K562 (cell line): ENCODE measurements around the gene PCDHGB5. TPM values are rescaled to one million over a fixed set of nuclear protein-coding genes. Genes with fewer than 3 reads are reported as not detected.
A peak's percentile ranks its signal among the peaks of the same experiment; 100 is the strongest.

Experiments used
- ATAC-seq: fragments of 200-7000 bp; cut with Tn5 transposase; 3 replicates; pipeline ENCODE4 v1.9.1; 2020; ENCODE audit warnings: moderate library complexity
- BruUV-seq: library from RNA; stranded (reverse); fragments of 400-500 nt; replicated peaks from 2 replicates; lab custom pipeline; 2021; lab: Mats Ljungman, UMichigan
- CTCF ChIA-PET: fragments of 300-600 bp; formaldehyde crosslinking; extraction: SDS; loops from one replicate; lab custom pipeline; 2021; ENCODE audit warnings: low intra/inter-chr PET ratio; lab: Yijun Ruan, JAX
- POLR2A ChIA-PET: fragments of 300-600, 350-650 bp; sonication (Branson Sonifier 250); formaldehyde crosslinking; extraction: SDS; loops from one replicate; lab custom pipeline; 2021; ENCODE audit warnings: antibody characterized with exemption, inconsistent platforms; lab: Yijun Ruan, JAX
- DNase-seq, 4 experiments: peaks; one replicate each; pipeline versions ENCODE4 v3.0.0 to v3.0.0-alpha.2; 2011 to 2018; ENCODE audit warnings: low spot score in 3 of 4, mixed read lengths in 3 of 4; ENCODE audit errors: extremely low read depth in 1 of 4
- FAIRE-seq: peaks from 2 replicates; lab custom pipeline; 2011; peaks lifted over from hg19 to GRCh38; lab: Jason Lieb, UNC
- H2AFZ ChIP-seq: 2 replicates; pipeline ENCODE4 v1.6.0; 2011; ENCODE audit warnings: low read depth, low read length, control low read depth, inconsistent platforms
- H3K27ac ChIP-seq: fragments of 200-600 bp; 3 replicates; pipeline ENCODE4 v1.8.0; 2011; ENCODE audit warnings: low read depth, mild to moderate bottlenecking, control low read depth, inconsistent platforms, low read length, moderate library complexity, mixed read lengths; ENCODE audit errors: extremely low read depth
- H3K27me3 ChIP-seq, 2 experiments: fragments of 300-600 bp in 1 of 2; 2 replicates in 1 of 2; 3 replicates in 1 of 2; pipeline versions ENCODE4 v1.6.0 to v1.8.0; 2011; ENCODE audit warnings: inconsistent platforms in 2 of 2, low read length in 2 of 2, mild to moderate bottlenecking in 1 of 2, mixed read lengths in 1 of 2, moderate library complexity in 1 of 2; ENCODE audit not compliant: control insufficient read depth in 2 of 2, insufficient read depth in 2 of 2
- H3K36me3 ChIP-seq: fragments of 300-600 bp; 3 replicates; pipeline ENCODE4 v1.8.0; 2011; ENCODE audit warnings: mild to moderate bottlenecking, low read length, inconsistent platforms; ENCODE audit not compliant: control insufficient read depth, insufficient read depth
- H3K4me1 ChIP-seq, 2 experiments: fragments of 200-600 bp in 1 of 2; replicated peaks in 1 of 2; 2 replicates in 1 of 2; 3 replicates in 1 of 2; pipeline versions ENCODE4 v1.5.1 to v1.8.0; 2011; ENCODE audit warnings: inconsistent platforms in 2 of 2, low read length in 2 of 2, mild to moderate bottlenecking in 1 of 2, mixed read lengths in 1 of 2, moderate library complexity in 1 of 2; ENCODE audit not compliant: control insufficient read depth in 2 of 2, insufficient read depth in 2 of 2
- H3K4me2 ChIP-seq: 2 replicates; pipeline ENCODE4 v1.6.1; 2011; ENCODE audit warnings: low read length, control low read depth, inconsistent platforms, mixed read lengths; ENCODE audit not compliant: insufficient read depth
- H3K4me3 ChIP-seq: fragments of 200-600 bp; sonication (generic), shearing (Covaris generic); 2 replicates; pipeline ENCODE4 v1.5.1; 2016; ENCODE audit warnings: control low read depth, inconsistent platforms
- H3K79me2 ChIP-seq: fragments of 200-600 bp; 3 replicates; pipeline ENCODE4 v1.8.0; 2011; ENCODE audit warnings: low read length, inconsistent platforms; ENCODE audit not compliant: control insufficient read depth, insufficient read depth
- H3K9ac ChIP-seq, 2 experiments: 2 replicates each; pipeline versions ENCODE4 v1.6.0 to v1.6.1; 2011; ENCODE audit warnings: low read depth in 2 of 2, low read length in 2 of 2, control low read depth in 1 of 2, inconsistent platforms in 1 of 2, mild to moderate bottlenecking in 1 of 2, mixed read lengths in 1 of 2; ENCODE audit not compliant: insufficient read depth in 1 of 2
- H3K9me1 ChIP-seq: one replicate; pipeline ENCODE4 v1.6.0; 2011; ENCODE audit warnings: inconsistent platforms, mild to moderate bottlenecking, low read length, moderate library complexity; ENCODE audit not compliant: control insufficient read depth, insufficient read depth
- H3K9me3 ChIP-seq: replicated peaks from 2 replicates; pipeline ENCODE4 v1.5.1; 2011; ENCODE audit warnings: low read depth, low read length, inconsistent platforms; ENCODE audit not compliant: control insufficient read depth, insufficient read depth
- H4K20me1 ChIP-seq: replicated peaks from 2 replicates; pipeline ENCODE4 v1.6.1; 2011; ENCODE audit warnings: low read length, inconsistent platforms, mixed read lengths; ENCODE audit not compliant: control insufficient read depth, insufficient read depth
- BCL6 ChIP-seq: fragments of 250-450 bp; sonication (Bioruptor Pico); IDR thresholded peaks from 2 replicates; pipeline ENCODE4 v1.4.0; 2020
- FOSL1 ChIP-seq: fragments of 200-800 bp; sonication (Bioruptor generic); conservative IDR thresholded peaks from 2 replicates; pipeline ENCODE4 v1.6.1; 2016; ENCODE audit warnings: missing genetic modification characterization, missing compliant biosample characterization
- HDAC3 ChIP-seq: fragments of 450-650 bp; IDR thresholded peaks from 2 replicates; pipeline ENCODE4 v1.6.1; 2018; ENCODE audit warnings: borderline replicate concordance, mild to moderate bottlenecking, moderate library complexity; ENCODE audit not compliant: partially characterized antibody
- RAD21 ChIP-seq, 2 experiments: fragments of 250-450 bp in 1 of 2; fragments of 450-650 bp in 1 of 2; sonication (Bioruptor Pico) in 1 of 2; formaldehyde crosslinking in 1 of 2; IDR thresholded peaks in 1 of 2; conservative IDR thresholded peaks in 1 of 2; 2 replicates each; pipeline versions ENCODE4 v1.4.0 to v1.8.0; 2020 to 2022; ENCODE audit warnings: mild to moderate bottlenecking in 2 of 2, moderate library complexity in 1 of 2
- THAP7 ChIP-seq: fragments of 250-450 bp; sonication (Bioruptor Pico); IDR thresholded peaks from 2 replicates; pipeline ENCODE4 v1.5.0; 2021
- ZBTB17 ChIP-seq: fragments of 450-650 bp; formaldehyde crosslinking; IDR thresholded peaks from 2 replicates; pipeline ENCODE4 v1.4.0; 2020; ENCODE audit warnings: mild to moderate bottlenecking
- ZBTB34 ChIP-seq: fragments of 250-450 bp; sonication (Bioruptor Pico); IDR thresholded peaks from 2 replicates; pipeline ENCODE4 v1.8.0; 2021; ENCODE audit warnings: mild to moderate bottlenecking, moderate library complexity
- ZNF253 ChIP-seq: fragments of 250-450 bp; sonication (Bioruptor Pico); conservative IDR thresholded peaks from 2 replicates; pipeline ENCODE4 v1.6.1; 2021; ENCODE audit warnings: mild to moderate bottlenecking
- ZNF592 ChIP-seq: fragments of 450-650 bp; IDR thresholded peaks from 2 replicates; pipeline ENCODE4 v1.6.1; 2017; ENCODE audit warnings: antibody characterized with exemption, mild to moderate bottlenecking
- WGBS: fragments of 100-300 bp; shearing (Covaris generic); methylation state at CpG from one replicate; pipeline ENCODE4 v1.1.6; 2016; ENCODE audit warnings: low coverage, mixed read lengths; ENCODE audit not compliant: insufficient coverage; ENCODE audit errors: missing lambda C conversion rate; 5-methylcytosine and 5-hydroxymethylcytosine counted together
- in situ Hi-C: fragments of 300-500 bp; cut with MboI; formaldehyde crosslinking; loops from 4 replicates; pipeline ENCODE4 v1.15.0; 2018; ENCODE audit warnings: inconsistent platforms, mixed read lengths
- intact Hi-C: fragments of 100-400 bp; cut with micrococcal nuclease; formaldehyde crosslinking; loops from 2 replicates; pipeline ENCODE4 v1.14.2; 2022
- polyA plus RNA-seq, 8 experiments: library from polyadenylated mRNA; depleted of rRNA in 4 of 8; stranded (reverse) in 5 of 8; unstranded in 3 of 8; fragments of >200 nt; fragmentation: Nextera tagmentation in 2 of 8; fragmentation: Illumina TruSeq in 1 of 8; extraction: Ambion mirVana in 2 of 8; extraction: Trizol in 1 of 8; gene quantifications; 2 replicates each; pipeline versions ENCODE4 v1.2.1 to v1.2.3, GENCODE V29; 2011 to 2014; ENCODE audit warnings: inconsistent platforms in 1 of 8, missing spikeins in 1 of 8
- total RNA-seq, 7 experiments: library from RNA; depleted of rRNA in 6 of 7; stranded (reverse); fragments of >200 nt in 6 of 7; fragmentation: Illumina TruSeq in 2 of 7; extraction: Trizol in 2 of 7; gene quantifications; 2 replicates each; pipeline versions ENCODE4 v1.2.1 to v1.2.3, GENCODE V29; 2011 to 2021; ENCODE audit warnings: low replicate concordance in 1 of 7
- TF ChIP-seq, protein P1 (sequence below): fragments of 450-650 bp; IDR thresholded peaks from 2 replicates; pipeline ENCODE4 v1.6.1; 2017; ENCODE audit warnings: mild to moderate bottlenecking, moderate library complexity

The PCDHGB5 gene
- total and polyA plus RNA-seq, 9 of the 15 experiments (the other 6 are each of a cell fraction or from before 2014, with no cell fraction given) = 0.05 to 0.29 (median 0.12) TPM; not detected in 2

- no peak for TF ChIP-seq ZNF592
- peak in 1 of 2 experiments; percentile 60; a peak in 2 of 4 replicates for TF ChIP-seq RAD21 (CRISPR knock-in tag; conservative IDR thresholded peaks at IDR 0.05 in 1 of 2, IDR thresholded peaks at IDR 0.05 in 1 of 2)
Measured at GRCh38 chr5:141430332-141431113, 32.8 kb downstream of the PCDHGB5 start, which contains the start of gene PCDHGA12 (continued).

GRCh38 chr5:141431286-141431685, 33.5 kb downstream of the PCDHGB5 start:
- Histone ChIP-seq H3K4me1 (peaks cover 0 to 22% of the 10 kb centered on the region in 2 experiments; a peak in 2 of 5 replicates), H3K27ac (no peak overlapping the region), H4K20me1 (no peaks in the 10 kb centered on the region), H3K9me3 (no peaks in the 10 kb centered on the region; the same call in 1 of the 2 replicates), H3K36me3 (no peaks in the 10 kb centered on the region), H3K4me2 (no peak overlapping the region), H3K4me3 (no peak overlapping the region), H3K79me2 (no peaks in the 10 kb centered on the region), H3K9ac (no peak overlapping the region), H2AFZ (no peak overlapping the region), H3K27me3 (peaks cover 10 to 32% of the 10 kb centered on the region in 2 experiments; a peak in 3 of 5 replicates), H3K9me1 (no peaks in the 10 kb centered on the region)
- FAIRE-seq (no peak), DNase-seq (no peak), ATAC-seq (no peak)
- ChIA-PET CTCF (no interaction called here), POLR2A (interaction anchor here (0.7 kb wide), 1 partner anchor 84 kb away, joined by 3 read pairs; no protein-coding TSS in a partner anchor)
- TF ChIP-seq HDAC3 (no peak), FOSL1 (no peak), ZBTB34 (CRISPR knock-in tag) (no peak), BCL6 (no peak), ZNF253 (CRISPR knock-in tag) (no peak), THAP7 (no peak), ZBTB17 (CRISPR knock-in tag) (no peak)
- TF ChIP-seq, protein P1, sequence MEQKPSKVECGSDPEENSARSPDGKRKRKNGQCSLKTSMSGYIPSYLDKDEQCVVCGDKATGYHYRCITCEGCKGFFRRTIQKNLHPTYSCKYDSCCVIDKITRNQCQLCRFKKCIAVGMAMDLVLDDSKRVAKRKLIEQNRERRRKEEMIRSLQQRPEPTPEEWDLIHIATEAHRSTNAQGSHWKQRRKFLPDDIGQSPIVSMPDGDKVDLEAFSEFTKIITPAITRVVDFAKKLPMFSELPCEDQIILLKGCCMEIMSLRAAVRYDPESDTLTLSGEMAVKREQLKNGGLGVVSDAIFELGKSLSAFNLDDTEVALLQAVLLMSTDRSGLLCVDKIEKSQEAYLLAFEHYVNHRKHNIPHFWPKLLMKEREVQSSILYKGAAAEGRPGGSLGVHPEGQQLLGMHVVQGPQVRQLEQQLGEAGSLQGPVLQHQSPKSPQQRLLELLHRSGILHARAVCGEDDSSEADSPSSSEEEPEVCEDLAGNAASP = no peak
- BruUV-seq = no TSS peak
- in situ Hi-C loops = no loop called here
- WGBS = 67% methylated on average over 36 of the region's 37 CpGs
- intact Hi-C loops = no loop called here
